CD4-positive, alpha-beta T cell treated with Interleukin-15 for 1 hour (primary cell): ENCODE results near the gene PRSS38.

Experiments
- DNase-seq: peaks from one replicate; pipeline ENCODE4 v3.0.0-alpha.2; 2020

Gene PRSS38

DNA sequence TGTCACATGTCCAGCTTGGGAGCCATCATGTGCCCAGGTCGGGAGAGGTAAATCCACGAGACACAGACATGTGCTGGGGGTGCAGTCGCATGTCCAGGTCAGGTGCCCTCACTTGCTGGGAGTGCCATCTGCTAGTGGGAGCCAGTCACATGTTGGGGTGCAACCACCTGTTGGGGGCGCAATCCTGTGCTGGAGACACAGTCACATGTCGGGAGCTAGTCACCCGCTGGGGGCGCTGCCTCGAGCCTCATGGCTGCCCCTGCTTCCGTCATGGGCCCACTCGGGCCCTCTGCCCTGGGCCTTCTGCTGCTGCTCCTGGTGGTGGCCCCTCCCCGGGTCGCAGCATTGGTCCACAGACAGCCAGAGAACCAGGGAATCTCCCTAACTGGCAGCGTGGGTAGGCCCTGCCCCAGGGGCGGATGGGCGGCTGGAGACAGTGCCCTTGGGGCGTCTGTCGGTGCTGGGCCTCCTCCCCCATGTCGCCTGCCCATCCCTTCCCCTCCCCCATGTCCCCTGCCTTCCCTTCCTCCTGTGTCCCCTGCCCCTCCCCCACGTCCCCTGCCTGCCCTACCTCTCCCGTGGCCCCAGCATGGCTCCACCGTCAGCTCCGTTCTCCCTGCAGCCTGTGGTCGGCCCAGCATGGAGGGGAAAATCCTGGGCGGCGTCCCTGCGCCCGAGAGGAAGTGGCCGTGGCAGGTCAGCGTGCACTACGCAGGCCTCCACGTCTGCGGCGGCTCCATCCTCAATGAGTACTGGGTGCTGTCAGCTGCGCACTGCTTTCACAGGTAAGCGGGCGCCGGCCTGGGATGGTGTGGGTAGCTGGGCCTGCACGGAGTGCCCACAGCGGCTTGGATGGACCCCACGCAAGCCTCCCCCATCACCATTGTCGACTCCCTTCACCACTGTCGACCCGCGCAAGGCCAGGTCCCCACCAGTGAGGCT lies at the start of gene PRSS38:
TSS of gene PRSS38 (plus strand) at position 208 of the 942 bp plus-strand sequence. CDS start at position 250, 42 bp downstream.
- DNase-seq = no peak

DNA sequence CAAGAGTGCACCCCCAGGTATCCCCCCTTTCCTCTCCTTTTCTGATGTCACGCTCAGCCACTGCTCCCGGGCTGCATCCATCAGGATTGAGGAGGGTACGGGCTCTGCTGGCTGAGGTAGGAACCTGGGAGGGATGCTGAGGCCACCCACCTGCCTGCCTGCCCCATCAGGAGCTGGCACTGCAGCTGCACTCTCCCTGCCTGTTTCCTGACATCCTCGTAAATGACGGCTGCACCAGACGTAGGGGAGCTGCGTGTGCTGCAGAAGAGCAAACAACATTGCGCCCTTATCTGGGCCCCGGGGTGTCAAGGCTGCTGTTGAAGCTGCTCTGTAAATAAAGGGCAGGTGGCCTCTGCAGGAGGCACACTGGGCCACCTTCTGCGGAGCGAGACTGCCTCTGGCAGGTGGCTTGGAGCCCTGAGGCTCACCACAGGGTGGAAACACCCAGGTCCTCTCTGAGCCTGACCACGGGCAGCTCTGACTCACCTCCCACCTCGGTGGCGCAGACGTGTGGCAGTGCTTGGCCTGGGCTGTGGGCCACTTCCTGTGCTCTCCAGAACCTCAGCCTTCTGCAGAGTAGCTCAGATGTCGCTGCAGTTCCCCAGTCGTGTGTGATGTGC lies 49.4 kb upstream of the PRSS38 start:
- peak; percentile 74 for DNase-seq

DNA sequence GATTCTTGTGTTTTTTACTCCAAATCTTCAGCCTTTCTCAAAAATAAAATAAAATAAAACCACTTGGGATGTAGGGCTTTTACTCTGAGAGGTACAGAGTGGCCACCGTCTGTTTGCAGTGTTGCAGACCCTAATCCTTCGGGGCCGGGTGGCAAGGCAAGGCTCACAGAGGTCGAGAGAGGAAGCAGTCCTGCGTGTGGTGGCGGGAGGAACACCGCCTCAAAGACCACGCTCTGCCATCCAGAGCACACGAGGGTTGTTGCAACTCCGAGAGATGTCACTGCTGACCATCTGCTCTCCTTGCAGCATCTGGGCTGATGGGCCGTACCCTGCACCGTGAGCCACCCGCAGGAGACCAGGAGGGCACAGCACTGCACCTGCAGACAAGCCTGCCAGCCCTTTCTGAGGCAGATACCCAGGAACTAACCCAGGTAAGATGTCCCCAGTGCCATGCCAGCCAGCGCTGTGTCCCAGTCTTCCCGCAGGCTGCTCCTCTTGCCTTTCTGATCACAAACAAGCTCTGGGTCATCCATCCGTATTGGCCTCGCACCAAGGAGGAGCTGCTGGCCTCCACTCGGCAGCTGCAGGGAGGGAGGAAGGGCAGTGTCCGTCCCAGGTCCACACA lies 48.7 kb upstream of the PRSS38 start:
- DNase-seq = no peak

DNA sequence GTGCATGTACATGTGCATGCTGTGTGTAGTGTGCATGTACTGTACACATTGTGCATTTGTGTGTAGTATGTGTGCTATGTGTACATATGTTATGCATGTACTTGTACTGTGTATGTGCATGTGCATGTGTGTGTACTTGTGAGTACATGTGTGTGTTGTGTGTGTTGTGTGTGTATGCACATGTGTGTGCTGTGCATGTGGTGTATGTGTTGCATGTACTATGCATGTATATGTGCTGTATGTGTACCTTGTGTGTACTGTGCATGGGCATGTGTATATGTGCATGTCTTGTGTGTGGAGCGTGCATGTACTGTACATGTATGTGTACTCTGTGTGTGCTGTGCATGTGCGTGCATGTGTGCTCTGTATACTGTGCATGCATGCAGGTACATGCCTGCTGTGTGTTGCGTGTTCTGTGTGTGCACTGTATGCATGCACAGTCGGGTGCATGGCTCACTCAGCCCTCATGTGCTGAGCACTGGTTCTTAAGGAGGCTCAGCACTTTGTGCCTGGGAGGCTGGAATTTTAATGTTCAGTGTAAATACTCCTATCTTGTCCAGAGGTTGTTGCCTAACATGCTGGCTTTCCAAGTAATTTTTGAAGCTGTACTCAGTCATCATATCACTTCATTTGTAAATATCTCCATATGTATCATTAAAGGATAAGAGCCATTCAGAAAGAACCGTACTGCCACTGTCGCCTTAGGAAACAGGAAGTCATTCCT lies 47.9 kb upstream of the PRSS38 start:
- no peak for DNase-seq

DNA sequence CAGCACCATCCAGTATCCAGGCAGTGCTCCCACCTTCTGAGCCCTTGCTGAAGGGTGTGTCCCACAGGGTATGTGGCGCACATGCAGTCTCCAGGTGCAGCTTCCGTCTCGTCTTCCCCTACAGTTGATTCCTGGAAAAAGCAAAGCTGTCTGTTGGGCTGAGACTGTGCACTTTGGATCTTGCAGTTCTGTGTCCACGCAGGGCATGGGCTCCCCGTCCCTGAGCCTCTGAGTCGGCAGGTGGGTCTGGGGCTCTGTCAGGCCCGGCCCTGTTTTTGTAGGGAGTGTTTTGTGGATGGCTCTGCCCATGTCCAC lies 47.4 kb upstream of the PRSS38 start:
- DNase-seq = no peak

DNA sequence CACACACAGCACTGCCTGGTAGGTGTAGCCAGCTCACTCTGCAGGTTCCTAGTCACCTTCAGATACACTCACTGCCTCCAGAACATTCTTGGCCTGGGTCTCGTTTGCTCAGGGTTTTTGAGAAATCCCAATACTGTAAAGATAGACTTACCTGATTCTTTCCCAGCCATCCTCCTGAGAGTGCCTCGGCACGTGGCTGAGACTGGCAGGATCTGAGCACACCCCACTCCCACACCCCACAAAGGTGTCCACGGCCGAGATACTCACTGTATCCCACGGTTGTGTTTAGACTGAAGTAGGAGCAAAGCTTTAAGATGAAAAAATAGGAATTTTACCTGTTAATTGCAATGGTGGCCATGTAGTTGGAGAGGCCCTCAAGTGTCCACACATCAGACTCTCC lies 46.8 kb upstream of the PRSS38 start:
- no peak for DNase-seq

DNA sequence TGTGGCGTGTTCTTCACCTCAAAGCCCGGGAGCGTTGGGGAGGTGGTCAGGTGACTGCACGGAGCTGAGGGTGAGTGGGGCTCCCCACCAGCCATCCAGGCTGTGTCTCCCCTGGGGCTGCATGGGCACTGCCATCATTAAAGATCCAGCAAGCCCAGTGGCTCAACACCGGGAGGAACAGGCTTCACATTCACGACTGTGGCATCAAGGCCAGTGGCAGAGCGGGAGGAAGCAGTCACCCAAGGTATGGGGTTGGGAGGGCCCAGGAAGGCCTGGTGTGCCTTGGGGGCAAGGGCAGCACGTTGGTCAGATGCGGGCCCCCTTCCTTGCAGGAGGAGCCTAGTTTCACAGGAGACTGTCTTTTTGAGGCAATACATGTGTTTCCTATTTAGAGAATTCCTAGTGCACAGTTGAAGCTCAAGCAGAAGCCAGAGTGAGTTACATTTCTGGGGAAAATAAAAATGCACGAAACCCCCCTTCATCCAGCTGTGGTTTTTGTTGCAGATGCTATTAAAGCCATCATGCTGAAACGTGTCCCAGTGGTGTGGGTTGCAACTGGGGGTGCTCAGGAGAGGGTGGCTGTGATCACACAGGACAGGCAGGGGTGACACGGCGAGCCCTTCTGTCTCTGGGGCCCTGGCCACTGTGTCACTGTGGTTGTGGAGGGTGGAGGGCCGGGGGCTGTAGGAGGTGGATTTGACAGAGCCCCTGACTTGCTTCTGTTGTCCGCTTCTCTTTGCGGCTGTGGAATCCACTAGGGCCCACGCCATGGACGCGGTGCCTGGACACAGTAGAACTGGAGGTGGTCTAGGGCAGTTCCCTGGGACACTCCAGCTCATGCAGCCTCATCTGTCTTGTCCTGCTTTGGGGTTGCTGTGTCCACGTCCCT lies 46.2 kb upstream of the PRSS38 start:
- DNase-seq = no peak

DNA sequence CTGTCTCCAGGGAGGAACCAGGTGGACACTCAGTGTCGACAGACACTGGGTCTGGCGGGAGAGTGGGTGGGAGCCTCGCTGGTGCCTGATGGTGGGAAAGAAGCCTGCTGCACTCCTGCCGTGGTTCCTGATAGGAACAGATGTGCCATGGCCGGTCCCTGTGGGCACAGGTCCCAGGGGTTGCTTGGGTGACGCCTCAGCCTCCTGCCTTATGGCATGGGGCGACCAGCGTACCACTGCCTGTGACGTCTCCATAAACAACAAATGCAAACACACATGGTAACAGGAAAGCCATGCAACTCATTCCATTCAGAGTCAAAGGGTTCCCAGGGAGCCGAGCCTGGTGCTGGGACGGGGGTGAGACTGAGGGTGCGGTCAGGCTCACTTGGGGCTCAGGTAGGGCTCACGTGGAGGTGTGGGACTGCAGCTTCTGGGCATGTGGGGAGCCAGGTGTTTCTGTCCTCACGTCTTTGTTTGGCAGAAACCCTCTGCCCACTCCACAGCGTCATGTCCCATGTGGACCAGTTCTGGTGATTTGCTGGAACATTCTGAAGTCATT lies 45.5 kb upstream of the PRSS38 start:
- DNase-seq = no peak

DNA sequence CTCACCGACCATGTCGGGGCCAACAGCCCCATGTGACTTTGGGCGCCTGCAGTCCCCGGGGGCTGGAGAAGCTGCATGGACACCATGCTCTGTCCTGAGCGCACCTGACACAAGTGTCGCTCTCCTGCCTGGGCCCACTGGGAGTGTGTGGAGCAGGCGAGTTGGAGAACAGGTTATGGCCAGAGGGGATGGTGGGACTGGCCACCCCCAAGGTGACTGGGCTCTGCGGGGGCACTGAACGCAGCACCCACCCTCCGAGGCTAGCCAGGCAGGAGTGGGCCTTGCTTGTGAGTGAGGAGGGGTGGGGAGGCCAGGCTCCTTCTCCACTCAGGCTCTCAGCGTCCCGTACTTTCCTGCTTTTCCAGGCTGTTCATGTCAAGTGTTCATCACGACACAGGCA lies 44.7 kb upstream of the PRSS38 start:
- DNase-seq = no peak

DNA sequence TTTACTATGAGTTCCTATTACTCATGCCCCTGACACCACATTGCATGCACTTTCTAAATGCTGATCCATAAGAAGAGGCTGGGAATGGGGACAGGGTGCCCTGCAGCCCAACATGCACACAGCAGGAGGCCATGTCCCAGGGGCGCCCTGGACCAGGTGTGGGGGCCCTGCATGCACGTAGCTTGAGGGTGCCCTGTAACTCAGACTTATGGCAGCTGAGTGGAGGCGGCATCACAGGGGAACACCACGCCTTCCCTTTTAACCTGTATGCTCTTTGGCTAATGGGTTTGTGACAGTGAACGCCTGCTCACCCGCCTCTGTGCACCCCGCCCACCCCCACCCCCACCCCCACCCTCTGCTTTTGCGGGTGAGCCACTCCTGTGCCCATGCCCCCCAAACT lies 44.1 kb upstream of the PRSS38 start:
- no peak for DNase-seq

DNA sequence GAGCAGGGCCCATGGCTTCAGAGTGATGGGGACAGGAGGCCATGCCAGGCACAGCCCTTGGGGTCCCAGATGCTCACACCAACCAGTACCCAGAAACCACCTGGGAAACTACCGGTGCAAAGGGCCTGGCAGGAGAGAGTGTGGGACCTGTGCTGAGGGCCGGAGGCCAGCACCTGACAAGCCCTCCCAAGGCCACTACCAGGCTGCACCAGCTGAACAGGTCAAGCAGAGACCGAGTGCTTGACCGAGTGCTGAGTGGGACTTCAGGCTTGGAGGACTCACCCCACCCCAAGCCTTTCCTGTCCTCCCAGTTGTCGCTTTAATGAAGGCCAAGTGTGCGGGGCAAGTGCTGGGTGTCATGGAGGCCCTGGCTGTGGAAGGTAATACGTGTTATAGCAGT lies 43.7 kb upstream of the PRSS38 start:
- DNase-seq = no peak

DNA sequence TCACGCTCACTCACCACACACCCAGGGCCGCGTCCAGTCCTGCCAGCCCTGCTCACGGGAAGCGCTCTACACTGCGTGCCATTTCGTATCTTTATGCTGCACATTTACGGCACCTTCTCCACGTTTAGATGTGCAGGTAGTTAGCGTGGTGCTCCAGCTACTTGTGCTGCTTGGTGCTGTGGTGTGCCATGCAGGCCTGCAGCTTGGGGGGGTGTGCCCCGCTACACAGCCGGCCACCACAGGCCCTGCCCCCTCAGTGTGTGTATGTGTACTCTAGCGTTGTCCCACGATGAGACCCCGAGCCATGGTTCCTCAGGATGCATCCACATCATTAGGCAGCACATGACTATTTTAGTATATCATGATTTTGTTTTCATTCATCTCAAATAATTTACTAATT lies 41.9 kb upstream of the PRSS38 start:
- no peak for DNase-seq

DNA sequence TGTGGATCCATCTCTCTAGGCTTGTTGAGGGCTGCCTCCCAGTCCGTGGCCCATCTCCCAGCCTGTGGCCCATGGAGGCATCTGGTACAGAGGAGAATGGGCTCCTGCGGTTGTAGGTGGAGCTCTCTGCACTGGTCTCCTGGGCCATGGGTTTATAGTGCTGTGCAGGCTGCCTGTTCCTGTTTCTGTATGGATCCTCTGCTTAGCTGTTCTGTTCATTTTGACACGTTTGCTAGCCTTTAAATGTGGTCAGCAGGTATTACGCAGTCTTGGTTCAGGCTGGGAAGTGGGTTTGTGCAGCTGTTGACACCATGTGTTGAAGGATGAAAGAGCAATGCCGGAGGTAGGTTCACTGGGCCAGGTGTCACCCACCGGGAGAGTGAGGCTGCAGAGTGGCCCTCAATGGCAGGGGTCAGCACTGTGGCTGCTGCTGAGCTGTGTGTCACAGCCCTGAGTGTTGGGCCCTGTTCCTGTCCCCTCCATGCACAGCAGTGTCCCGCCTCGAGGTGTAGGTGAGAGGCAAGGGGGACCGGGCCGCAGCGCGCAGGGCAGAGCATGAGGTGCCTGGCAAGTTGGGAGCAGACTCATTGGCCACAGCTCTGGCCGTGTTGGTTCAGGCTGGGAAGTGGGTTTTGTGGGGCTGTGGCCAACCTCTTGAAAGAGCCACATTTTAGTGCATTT lies 41.3 kb upstream of the PRSS38 start:
- peak; percentile 38 for DNase-seq

DNA sequence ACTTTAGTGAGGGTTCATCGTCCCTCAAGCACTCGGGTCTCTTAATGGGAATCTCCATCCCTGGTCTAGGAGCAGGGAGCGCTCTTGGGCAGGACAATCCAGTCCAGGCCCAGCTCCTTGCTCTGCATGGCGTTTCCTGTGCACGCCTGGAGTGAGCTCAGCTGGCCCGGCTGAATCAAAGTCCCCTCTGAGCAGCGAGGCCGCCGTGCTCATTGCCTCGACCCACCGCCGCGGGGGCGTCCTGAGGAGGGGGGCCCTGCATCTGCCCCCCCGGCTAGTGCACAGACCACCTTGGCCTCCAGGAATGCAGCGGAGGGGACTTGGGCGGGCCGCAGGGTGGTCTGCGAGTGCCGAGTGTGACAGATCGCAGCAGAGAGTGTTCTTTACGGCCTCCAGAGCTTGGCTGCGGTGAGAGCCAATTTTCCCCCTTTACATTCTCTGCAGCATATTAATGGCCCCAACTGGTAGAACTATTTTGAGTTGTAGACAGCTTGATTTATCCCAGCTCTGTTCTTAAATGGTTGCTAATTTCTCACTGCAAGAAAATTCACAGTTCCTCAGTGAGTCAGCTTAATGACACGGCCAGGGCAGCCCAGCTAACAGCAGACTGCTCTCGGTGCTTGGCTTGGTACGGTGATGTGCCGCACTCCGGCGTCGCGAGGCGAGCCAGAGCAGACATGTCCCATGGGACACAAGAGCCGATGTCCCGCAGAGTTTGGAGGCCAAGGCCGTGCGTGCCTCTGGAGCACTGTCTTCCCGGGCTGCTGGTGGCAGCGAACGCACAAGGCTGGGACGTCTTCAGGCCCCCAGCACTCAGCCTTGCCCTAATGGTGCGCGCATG lies 40.4 kb upstream of the PRSS38 start:
- no peak for DNase-seq

DNA sequence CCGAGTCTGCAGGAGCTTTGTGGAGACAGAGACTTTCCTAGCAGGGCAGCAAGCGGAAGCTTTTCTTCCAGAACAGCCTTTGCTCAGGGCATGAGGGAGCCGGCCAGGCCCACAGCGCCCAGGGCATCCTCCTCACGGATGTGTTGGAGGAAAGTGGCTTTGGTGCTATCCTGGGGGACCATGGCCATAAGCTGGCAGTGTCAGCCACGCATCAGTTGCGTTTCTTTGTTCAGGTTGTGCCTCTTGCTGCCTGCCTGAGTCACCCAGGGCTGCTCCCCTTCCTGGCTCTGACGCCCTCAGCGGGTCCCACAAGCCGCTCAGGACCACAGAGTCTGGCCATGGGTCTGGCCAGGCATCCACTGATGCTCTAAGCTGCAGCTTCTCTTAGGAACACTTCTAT lies 39.6 kb upstream of the PRSS38 start:
- DNase-seq = no peak

DNA sequence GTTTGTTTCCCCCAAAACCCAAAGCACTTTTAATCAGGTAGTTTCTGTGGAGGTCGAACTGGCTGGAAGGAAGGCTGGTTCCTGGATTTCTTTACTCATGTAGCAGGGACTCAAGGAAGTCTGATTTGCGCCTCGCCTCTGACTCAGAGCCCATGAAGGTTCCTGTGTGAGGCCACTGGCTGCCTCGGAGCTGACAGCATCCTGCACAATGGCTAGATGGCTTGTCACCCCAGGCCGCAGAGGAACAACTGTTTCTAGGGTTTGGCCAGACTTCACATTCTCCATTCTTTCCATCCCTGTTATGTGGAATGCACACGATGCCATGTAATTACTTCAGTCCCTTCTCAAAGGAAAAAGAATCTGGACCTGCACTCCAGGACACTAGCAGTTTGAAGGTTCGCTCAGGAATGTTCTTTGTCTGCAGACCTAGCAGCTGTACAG lies 39.1 kb upstream of the PRSS38 start:
- DNase-seq = no peak

DNA sequence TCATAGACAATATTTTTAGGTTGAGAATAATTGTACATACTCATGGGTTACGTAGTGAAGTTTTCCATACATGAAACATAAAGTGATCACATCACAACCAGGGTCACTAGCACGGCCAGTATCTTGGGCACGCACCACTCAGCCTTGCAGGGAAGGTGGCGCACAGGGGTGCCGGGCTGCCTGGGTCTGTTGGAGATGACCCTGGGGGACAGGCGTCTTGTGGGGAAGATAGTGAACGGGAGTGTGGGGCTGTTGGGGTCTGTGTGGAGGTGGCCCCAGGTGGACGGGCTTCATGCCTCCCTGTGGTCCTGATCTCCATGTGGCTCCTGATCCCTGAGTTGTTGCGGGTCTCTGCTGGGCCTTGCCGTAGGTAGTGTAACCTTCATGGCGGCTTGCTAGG lies 38.3 kb upstream of the PRSS38 start:
- DNase-seq = no peak

DNA sequence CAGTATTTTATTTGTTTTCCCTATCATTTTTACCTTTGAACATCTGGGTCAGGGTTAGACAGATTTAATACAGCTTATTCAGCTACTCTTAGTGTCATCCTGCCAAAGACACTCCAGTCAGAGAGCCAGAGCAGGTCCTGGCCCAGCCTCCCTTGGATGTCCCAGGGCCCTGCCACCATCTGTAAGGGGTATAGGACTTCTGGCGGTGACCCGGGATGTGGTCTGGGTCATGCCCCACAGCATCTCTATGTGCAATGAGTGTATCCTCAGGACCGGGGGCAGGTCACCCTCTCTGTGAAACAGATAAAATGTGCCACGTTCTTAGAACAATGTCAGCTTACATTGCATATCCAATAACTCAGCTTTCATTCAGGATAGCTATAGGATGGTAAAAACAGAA lies 37.8 kb upstream of the PRSS38 start:
- DNase-seq = no peak

DNA sequence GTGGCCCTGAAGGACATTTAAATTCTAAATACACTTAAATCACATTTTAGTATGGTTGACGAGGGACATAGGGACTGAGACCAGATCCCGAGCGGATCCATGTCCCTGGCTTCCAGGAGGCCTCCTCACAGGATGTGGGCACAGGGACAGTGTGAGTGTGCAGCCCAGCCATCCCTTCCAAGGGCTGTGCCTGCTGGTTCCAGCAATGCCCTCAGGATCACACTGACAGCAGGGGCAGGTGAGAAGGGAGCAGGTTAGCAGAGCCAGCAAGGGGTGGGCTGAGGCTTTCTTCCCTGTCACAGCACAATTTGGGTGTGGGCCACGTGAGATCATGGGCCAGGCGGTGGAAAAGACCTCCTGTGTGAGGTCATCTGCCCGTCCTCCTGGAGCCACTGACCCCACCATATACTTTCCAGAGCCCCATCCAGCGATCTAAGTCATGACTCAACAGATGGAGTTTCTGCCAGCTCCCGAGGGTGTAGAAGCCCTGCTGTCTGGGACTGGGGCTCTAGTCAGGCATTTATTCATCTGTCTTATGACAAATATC lies 37.0 kb upstream of the PRSS38 start:
- peak; percentile 2 for DNase-seq

DNA sequence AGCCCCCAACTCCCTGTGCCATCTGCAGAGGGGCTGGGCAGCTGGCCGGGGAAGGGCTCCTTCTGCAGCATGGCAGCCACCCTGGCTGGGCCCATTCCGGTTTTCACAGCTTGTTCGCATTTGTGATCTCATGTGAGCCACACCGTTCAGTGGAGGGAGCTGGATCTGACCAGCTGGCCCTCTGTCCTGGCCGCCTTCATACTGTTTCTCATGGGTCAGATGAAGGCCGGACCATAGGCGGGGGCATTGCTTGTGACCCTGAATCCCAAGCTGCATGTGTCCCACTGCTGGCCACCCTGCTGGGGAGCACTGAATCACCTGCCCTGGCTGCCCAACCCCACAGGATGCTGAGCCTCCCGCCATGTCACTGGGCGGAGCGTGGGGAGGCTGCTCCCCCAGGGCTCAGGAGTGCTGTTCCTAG lies 36.4 kb upstream of the PRSS38 start:
- DNase-seq = peak; percentile 16
